ENCODE results near the gene MYOM1.

Gene MYOM1

DNA sequence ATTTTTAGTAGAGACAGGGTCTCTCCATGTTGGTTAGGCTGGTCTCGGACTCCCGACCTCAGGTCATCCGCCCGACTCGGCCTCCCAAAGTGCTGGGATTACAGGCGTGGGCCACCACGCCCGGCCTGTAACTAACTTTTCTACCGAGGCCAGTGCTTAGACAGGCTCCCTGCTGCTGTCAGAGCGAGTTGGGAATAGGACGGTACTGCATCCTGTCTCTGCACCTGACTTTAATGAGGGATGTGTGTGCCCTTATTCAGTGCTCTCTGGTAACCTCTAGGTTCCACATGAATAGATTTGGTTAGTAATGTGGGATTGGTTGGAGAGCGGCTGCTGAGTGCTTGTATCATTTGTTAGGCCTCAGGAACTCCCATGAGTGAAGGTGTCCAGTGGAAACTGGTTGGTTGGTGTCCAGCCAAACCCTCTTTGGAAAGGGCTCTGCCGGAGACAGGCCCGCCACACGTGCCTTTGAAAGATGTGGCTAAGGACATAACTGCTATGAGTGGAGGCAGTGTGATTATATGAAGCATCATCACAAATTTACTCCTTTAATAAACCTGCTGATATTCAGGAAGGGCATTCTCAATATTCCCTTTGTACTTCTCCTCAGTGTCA, 36.6 kb downstream of the MYOM1 start:
- no peak for DNase-seq

DNA sequence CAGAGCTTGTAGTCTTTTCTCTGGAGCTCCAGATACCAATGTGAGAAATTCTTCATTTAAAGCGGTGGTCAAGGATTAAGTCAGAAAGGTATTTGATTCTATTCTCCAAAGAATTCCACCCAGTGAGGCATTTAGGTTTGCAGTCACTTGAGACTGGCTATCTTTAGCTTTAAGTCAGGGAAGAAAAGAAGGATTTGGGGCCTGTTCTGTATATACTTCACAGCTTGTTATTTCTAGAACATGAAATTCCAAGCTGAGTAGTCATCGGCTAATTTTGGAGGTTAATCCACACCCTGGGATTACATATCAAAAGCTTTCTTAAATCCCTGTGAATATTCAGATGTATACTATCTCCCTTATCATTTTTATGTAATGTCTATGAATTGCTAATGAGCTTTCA, 39.4 kb downstream of the MYOM1 start:
- no peak for DNase-seq

DNA sequence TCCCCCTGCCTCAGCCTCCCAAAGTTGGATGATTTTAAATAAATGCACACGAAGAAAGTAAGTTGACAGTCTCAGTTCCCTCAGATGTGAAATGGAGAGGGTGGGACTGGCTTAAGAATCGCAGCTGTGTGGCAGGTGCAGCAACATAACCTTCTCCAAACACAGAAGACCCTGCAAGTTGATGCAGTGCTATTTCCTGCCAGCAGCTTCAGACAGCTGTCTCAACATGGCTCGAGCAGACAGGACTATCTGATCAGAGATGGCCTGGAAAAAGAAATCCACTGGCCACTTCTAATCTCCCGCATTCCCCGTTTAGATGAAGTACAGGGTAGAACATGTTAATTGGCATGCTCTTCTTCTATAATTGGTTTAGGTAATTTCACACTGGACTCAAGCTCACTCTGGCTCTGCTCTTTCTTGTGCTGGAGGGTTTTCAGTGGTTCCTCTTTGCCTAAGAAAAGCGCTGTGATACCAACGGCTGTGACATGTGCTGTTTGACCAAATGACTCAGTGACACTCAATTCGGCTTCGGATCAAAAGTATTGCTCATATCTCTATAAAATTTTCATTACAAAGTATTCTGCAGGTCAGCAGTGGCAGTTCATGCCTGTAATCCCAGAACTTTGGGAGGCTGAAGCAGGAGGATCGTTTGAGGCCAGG, 40.2 kb downstream of the MYOM1 start:
- no peak for DNase-seq

DNA sequence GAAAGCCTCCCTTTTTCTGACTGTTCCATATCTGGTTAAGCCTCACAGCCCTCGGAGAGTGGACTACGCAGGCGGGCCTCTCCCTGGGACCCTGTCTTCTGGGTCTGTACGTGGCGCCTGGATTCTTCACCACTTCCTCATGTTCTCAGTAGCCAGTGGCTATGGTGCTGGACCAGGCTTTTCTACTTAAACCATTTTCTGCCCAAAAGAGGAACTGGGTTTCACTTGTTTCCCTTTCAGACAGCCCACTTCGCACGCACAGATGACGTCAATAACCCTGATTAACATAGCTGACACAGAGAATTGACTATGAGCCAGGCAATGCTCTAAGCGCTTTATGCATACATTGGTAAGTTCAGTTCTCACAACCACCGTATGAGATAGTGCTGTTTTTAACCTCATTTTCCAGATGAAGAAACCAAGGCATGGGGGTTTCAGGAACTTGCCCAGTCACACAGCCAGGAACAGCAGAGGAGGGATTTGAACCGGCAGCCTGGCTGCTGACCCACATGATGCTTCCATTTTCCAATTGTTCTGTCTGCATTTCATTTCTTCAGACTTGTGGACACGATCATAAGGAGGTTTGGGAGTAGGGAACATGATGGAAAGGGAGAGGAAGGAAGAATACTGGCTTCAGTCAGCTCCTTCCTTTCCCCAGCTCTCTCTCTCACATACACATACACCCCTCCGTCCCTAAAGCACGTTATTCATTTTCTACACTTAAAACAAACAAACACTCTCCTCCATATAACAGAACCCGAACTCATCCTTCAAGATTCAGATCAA, 41.7 kb downstream of the MYOM1 start:
- no peak for DNase-seq

DNA sequence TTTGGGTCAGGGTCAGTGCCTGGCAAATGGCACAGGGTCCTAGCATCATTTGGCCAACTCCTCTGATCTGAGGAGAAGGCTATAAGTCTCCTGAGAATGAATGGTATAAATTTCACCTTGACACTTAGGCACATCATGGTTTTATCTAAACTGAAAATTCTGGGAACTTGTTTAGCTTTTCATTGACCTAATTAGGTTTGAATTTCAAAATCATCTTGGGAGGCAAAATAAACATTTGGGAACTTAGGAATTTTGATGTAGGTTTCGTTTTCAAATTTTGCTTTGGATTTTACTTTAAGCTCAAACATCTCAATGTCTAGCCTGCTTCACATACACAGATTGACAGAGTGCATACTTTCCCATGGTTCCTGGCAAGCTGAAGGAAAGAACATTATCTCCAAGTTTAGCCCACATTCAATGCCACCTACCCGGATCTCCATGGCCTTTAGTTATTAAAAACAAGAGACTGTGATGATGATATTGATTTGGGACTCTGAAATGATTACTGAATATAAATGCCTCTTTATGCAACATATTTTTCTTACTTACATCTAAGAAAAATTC, 44.5 kb downstream of the MYOM1 start:
- no peak for DNase-seq

DNA sequence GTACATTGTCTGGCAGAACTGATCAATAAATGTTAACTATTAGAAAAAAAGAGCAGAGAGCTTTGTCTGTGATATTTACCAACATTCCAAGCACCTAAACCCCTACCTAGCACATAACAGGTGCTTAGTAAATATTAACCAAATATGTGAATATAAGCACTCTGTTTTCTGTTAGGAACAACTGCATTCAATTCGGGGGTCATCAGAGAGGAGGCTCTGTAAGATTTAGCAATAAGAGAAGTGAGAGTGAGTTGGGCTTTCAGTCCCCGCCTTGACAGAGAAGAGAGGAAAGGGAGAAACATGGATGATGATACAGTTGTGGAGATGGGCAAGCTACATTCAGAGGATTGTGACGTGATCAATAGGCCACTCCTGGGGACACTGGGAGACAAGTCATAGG, 47.7 kb downstream of the MYOM1 start:
- DNase-seq, result no peak

DNA sequence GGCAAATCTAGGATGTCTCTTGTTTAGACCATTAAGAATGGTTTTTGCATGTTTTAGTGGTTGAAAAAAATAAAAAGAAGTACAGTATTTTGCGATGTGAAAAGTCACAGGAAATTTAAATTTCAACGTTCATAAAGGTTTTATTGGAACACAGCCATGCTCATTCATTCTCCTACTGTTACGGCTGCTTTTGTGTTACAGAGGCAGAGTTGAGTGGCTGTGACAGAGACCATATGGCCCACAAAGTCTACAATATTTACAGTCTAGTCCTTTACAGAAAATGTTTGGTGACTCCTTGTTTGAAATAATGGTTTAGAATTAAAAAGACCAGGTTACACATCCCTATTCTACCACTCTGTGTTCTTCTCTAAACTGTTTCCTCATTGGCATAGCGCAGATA, 48.1 kb downstream of the MYOM1 start:
- DNase-seq, result no peak

DNA sequence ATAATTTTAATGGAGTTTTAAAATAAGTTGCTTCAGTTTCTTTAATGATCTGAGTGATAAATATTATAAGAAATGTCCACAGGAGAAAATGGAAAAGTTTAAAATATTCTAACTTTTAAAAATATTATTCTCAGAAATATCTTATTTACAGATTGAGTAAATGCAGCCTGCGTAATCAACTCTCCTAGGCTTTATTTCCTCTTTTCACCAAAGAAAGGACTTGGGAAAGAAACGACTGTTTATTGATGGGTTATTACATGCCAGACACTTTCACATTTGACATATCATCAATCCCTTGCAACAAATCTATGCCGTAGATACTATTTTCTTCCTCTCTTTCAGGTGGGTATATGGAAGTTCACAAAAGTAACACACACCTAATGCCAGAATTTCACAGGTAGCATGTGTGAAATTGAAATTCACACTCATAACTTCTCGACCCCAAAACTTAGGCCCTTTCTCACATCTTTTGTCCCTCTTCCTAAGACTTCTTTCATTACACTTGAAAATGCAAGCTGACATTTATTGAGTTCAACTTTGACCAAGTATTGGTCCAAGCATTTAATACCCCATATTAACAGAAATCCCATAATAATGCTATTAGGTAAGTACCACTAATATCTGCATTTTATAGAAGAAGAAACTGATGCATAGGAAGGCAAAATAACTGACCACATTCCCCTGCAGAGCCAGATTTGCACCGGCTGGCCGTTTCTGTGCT, 49.2 kb downstream of the MYOM1 start:
- no peak for DNase-seq

DNA sequence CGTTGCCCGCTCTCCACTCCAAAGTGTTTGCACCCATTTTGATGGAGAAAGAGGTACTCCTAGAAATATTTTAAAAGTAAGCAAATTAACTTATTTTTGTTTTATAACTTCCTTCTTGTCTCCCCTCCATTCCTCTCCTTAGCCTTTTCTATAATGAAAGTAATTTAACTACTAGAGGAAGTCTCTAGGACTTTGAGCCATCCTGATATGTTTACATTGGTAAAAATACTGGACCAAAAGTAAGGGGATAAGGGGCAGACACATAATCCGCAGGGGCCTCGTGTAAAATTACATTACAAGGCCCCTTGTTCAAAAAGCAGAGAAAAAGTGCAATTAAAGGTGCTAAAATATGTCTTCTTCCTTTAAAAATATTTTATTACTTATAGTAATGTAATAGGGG, 55.4 kb downstream of the MYOM1 start:
- no peak for DNase-seq

DNA sequence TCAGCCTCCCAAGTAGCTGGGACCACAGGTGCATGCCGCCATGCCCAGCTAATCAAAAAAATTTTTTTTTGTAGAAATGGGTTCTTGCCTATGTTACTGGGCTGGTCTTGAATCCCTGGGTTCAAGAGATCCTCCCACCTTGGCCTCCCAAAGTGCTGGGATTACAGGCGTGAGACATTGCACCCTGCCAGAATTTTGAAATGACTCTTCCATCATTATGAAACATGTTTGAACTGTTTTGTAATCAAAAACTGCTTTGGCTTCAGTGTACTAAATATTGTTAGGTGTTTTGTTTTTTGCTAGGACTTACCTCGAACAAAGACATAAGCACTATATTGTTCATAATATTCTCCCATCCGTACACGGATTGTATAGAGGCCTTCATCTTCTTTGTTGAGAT, 55.8 kb downstream of the MYOM1 start:
- DNase-seq, result no peak

DNA sequence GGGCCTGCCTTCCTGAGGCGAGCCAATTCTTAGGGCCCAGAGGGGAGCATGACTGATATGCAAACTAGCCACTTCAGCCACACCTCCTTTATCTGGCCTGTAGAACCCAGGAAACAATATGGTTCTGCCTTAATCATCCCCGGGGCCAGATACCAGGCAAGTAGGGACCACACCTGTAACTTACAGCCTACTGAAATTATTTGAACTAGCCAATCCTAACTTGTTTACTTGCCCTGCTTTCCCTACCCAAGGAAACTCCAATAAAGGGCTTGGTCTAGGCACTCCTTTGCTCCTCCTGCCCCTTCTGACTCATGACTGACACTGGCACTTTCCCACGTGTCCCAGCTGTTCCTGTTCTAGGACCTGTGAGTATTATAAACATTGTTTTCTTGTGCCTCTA, 57.6 kb downstream of the MYOM1 start:
- no peak for DNase-seq

DNA sequence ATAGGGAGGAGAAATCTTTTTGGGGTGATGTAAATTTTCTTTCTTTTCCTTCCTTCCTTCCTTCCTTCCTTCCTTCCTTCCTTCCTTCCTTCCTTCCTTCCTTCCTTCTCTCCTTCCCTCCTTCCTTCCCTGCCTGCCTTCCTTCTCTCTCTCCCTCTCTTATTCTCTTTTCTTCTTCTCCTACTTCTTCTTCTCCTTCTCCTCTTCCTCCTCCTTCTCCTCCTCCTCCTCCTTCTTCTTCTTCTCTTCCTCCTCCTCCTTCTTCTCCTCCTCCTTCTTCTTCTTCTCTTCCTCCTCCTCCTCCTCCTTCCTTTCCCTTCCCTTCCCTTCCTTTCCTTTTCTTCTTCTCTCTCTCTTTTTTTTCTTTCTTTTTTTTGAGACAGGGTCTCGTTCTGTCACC, 59.9 kb downstream of the MYOM1 start:
- no peak for DNase-seq

DNA sequence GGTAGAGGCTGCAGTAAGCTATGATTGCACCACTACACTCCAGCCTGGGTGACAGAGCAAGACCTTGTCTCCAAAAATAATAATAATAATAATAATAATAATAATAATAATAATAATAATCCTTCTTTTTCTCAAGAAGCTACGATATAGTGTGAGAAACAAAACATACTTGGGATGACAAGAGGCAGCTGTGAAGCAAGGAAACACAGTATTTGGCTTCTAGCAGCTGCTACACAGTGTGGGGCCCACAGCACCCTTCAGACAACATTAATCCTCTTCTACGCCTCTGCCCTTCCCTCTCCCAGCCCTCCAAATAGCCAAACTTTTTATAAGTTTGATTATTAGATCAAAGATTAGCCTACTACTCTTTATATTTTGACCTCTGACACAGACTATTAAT, 62.2 kb downstream of the MYOM1 start:
- no peak for DNase-seq

DNA sequence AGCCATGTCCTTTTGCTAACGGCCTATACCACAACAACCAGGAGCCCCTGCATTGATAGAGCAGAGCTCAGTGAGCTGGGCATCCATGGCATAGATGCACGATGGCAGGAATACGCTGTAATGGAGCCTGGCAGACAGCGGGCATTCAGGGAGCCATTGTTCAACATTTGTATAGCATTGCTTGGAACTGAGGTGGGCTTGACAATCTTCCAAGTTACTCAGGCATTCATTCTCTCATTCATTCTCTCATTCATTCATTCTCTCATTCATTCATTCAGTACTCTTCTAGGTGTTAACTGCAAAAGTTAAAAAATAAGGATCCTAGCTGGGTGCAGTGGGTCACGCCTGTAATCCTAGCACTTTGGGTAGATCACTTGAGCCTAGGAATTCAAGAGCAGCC, 62.7 kb downstream of the MYOM1 start:
- DNase-seq, result no peak

DNA sequence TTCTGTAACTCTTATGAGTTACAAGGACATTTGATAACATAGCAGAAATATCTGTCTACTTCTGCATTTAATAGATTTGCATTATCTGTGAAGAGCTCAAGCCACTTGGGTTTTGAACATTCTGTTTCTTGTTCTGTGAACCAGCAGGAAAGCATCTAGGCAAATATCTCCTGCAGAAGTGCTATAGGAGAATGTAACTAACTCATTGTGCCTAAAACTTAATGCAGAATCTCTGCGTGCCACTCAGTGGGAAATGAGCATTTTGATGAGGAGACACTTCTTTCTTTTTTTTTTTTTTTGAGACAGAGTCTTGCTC, 63.5 kb downstream of the MYOM1 start:
- DNase-seq, result no peak

DNA sequence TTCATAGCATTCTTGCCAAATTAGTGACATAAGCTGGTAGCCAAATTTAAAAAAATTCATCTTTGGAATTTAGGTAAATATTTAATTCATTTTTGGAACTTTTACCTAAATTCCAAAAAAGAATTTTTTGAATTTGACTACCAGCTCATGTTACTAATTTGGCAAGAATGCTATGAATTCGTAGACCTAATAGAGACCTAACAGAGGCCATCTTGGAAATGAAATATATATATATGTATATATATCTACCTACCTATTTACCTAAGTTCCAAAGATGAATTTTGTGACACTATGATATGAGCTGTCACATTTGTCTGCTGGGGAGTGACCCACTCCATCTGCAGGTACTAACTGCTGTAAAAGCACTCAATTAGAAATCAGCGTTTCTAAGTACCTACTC, 65.6 kb downstream of the MYOM1 start:
- no peak for DNase-seq

DNA sequence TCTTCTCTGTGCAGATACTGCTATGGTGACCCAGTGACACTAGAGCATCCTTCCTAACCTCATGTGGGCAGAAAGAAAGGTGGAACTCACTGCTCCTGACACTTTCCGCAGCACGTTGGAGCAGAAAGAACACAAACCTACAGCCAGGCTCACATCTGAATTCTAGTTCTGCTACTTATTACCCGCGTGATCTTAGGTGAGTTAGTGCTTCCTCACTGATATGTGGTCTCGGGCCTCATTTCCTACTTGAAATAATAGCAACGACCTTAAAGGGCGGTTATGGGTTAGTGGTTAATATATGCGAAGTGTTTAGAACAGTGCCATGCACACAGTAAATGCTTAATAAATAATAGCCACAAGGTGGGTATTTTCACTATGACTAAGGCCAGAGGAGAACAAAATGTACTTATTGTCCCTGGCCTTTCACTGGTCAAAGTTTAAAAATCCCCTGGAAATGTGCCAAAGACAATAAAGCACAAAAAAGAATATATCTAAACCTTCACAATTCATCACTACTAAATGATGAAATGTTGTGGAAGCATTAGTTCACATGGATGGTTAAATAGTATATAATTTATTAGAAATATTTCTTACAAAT, 66.6 kb downstream of the MYOM1 start:
- no peak for DNase-seq

DNA sequence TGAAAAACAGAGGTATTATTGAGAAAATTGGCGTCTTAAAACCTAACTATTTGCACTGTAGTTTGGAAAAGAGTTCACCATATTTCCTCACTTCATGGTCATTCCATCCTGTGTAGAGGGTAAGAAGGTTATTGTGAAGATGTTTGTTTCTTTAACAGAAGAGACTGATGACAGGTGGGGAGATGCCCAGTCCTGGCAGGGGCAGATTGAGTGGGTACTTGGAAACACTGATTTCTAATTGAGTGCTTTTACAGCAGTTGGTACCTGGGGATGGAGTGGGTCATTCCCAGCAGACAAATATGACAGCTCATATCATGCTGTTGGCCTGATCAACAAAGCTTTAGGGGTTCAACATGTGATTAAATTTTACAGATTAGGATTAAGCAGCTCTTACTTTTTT, 67.5 kb downstream of the MYOM1 start:
- no peak for DNase-seq

DNA sequence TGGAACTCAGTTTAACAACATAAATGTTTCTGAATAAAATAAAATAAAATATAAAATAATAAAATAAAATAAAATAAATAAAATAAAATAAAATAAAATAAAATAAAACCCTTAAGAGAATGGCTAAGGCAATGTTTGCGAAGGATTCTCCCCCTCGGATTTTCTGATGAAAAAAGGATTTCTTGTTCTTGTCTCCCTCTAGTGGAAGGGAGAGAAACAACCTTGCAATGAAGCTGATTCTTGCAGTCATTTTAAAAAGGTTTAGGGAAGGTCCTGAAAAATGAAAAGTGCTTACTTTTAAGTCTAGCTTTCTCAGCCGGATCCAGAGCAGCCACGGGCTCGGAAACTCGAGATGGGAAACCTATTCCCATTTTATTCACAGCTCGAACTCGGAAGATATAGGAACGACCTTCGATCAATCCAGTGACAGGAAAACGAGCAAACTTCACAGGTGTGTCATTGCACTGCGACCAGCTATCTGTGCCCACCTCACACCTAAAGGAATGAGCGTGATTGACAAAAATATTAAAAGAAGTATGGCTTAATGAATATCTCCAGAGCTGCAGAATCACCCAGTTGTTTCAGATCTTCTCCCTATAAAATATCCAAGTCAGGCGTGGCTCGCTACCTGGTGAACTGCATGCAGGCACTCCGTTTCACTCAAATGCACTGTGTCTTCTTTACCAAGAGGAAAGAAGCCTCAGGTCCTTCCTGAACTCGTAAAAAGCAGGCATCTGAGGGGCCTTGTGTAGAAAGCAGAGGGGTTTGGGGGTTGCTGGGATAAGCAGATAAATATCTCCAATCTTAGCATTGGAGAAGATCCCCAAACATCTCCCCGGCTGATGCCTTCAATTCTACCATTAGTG, 68.1 kb downstream of the MYOM1 start:
- no peak for DNase-seq

DNA sequence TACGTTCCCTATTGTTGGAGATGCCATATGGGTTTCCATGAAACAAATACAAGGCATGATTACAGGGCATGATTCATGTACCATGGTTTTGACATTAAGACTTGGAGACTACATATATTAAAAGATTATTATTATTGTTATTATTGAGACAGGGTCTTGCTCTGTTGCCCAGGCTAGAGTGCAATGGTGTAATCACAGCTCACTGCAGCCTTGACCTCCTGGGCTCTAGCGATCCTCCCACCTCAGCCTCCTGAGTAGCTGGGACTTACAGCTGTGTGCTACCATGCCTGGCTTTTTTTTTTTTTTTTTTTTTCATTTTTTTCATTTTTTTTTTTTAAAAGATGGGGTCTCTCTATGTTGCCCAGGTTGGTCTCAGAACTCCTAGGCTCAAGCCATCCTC, 69.1 kb downstream of the MYOM1 start:
- no peak for DNase-seq

DNA sequence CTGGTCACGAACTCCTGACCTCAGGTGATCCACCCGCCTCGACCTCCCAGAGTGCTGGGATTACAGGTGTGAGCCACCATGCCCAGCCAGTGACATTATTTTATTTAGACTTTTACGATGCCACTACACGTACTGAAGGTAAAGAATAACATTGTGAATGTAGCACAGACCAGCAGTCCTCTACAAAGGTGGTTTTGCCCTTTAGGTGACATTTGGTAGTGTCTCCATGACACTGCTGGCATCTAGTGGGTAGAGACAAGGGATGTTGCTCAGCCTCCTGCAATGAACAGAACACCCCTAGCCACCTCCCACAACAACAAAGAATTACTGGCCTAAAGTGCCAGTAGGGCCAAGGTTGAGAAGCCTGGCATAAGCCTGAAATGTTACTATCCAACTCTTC, 69.5 kb downstream of the MYOM1 start:
- DNase-seq, result no peak

DNA sequence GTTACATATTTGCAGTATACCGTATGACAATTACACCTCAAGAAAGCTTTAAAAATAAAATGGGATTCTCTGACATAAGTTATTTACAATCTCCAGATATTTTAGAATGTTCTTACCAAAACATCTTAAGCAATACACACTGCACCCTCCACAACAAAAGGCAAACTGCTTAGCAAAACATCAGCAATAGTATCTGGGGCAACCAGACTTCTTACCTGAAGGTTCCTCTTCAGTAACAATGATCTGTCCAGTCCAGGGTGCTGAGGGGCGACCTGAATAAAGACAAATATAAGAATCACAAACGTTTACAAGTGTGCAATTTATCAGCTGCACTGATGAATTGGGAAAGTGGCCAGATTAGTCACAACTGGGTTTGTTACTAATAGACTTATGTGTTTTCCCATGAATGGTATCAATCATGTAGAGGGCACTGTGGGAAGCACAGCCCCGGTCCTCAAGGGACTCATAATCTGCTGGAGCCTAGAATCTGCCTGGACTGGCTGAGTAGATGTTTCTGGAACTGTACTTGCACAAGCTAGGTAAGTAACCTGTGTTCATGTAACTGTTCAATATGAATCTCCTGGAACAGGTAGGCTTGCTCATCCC, 70.7 kb downstream of the MYOM1 start:
- no peak for DNase-seq
